ENCODE measurements around the gene IQGAP3. TPM values are rescaled to one million over a fixed set of nuclear protein-coding genes. Genes with fewer than 3 reads are reported as not detected.

IQGAP3 gene
- polyA plus RNA-seq, 4 donors, result 9.6 to 18.8 (median 14.6) TPM

- no peak for DNase-seq (ENCODE audit: low read depth in 4 of 4, low spot score in 2 of 4)
These were observed 73.8 kb downstream of the IQGAP3 start for GRCh38 chr1:156498432-156499193.

GRCh38 chr1:156497743-156498431 is 74.5 kb downstream of the IQGAP3 start:
- DNase-seq (ENCODE audit: low read depth in 4 of 4, low spot score in 2 of 4), result no peak

GRCh38 chr1:156497078-156497742 is 75.2 kb downstream of the IQGAP3 start:
- no peak for DNase-seq (ENCODE audit: low read depth in 4 of 4, low spot score in 2 of 4)

GRCh38 chr1:156496211-156496761 is 76.1 kb downstream of the IQGAP3 start:
- no peak for DNase-seq (ENCODE audit: low read depth in 4 of 4, low spot score in 2 of 4)

DNA sequence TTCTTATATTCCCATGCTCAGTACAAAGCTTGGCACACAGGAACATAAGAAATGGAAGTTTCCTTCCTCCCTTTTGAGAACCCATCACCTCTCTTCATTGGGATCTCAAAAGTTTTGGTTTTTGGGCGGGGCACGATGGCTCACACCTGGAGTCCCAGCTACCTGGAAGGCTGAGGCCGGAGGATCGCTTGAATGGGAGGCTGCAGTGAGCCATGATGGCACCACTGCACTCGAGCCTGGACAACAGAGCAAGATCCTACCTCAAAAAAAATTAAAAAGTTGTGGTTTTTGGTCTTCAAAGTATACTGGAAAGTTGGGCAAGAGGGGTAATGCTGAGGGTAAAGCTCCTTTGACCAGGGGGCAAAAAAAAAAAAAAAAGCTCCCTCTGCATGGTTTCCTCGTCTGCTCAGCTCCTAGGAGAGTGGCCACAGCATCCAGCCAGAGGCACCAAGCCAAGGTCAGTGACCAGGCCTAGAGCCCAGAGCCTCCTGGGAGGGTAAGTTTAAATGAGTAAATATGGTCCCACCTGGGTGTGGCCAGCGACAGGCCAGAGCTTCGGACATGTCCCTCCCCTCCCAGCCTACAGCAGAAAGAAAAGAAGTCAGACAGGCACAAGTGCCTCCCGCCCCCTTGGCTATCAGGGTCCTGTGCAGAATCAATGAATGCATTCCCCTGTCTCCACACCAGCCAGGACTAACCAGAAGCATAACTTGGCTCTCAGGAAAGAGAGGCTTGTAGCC is 76.8 kb downstream of the IQGAP3 start:
- no peak for DNase-seq (ENCODE audit: low read depth in 4 of 4, low spot score in 2 of 4)

GRCh38 chr1:156494309-156494895 is 78.0 kb downstream of the IQGAP3 start:
- DNase-seq (ENCODE audit: low read depth in 4 of 4, low spot score in 2 of 4), result no peak

- DNase-seq (ENCODE audit: low read depth in 4 of 4, low spot score in 2 of 4), result no peak
These were observed 78.6 kb downstream of the IQGAP3 start for GRCh38 chr1:156493742-156494141.

GRCh38 chr1:156493154-156493631 is 79.2 kb downstream of the IQGAP3 start:
- no peak for DNase-seq (ENCODE audit: low read depth in 4 of 4, low spot score in 2 of 4)

GRCh38 chr1:156492591-156493080 is 79.7 kb downstream of the IQGAP3 start:
- DNase-seq (ENCODE audit: low read depth in 4 of 4, low spot score in 2 of 4), result no peak

DNA sequence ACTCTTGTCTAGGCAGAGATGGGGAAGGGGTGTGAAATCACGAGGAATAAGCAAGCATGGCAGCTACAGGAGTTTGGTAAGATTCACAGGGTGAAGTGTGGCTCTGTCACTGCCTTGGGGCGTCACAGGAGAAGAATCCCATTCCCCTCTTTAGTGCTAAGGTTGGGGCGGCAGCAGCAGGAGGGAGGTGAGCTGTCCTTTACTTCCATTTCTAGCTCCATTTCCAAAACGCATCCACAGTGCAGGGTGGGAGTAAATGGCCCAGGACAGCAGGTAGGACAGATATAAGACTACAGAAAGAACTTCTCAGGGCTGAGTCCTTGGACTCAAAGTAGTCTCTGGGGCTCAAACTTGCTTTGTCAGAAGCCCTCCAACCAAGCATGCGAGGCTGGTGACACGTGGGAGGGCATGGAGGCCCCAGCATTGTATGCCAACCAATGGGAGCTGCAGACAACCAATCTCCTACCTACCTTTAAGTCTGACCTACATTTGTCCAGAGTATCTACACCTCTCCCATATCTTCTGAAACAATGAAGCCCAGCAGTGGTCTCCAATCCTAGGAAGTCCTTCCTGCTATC is 80.3 kb downstream of the IQGAP3 start:
- DNase-seq (ENCODE audit: low read depth in 4 of 4, low spot score in 2 of 4), result no peak

DNA sequence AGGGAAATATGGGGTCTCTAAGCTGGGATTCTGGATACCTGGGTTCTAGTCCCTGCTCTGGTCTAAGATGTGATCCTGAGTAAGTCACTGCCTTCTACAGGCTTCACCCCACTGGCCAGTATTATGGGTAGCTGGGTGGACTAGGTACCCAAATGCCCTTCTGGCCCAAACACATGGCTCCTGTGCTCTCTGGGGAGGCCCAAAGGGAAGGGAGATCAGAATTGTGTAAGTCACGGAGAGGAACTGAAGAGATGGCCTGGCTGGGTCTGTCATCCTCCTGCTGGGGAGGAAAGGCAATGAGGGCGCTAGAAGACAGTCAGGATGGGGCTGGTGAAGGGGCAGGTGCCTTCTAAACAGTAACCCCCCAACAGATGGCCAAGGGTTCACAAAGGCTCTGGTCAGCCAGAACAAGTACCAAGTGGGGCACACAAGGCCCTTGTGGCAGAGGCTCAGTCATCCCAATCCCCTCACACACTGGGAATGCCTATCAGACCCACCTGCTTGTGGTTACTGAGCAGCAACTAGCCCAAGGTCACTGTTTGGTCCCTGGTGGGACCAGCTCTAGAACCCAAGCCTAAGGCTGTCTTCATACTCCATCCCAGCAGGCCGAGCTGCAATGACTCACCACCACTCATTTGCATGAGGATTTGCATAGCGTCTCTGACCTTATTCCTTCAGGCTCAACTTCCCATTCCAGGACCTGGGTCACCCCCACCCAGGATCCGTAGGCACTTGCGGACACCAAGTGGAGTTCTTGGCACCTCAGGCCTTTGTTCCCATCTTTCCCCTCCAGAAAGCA is 81.0 kb downstream of the IQGAP3 start:
- no peak for DNase-seq (ENCODE audit: low read depth in 4 of 4, low spot score in 2 of 4)

DNA sequence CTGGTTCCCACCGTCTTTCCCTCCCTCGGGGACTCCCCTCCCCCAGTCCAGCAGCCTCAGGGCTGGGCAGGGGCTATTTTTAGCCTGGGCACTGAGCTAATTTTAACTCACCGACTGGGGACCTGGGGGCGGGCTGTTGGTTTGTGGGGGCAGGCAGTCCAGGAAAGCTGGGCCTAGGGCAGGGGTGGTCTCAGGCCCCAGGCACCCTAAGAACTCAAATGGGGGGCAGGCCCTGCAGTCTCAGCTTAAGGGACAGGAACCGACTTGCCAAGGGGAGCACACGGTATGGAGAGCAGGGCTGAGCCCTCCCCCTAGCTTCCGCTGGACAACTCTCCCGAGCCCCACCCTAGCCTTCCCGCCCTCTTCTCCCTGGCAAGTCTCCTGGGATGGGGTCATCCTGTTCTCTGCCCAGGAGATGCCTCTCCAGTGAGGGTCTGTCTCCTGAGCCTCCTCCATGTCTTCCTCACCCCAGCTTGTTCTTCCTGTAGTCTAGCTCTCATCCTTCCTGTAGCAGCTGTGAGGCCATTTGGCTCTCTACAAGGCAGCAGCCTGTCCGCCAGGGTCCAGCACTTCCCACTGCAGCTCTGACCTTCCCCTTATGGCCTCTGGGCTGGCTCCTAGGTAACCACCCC is 81.8 kb downstream of the IQGAP3 start:
- no peak for DNase-seq (ENCODE audit: low read depth in 4 of 4, low spot score in 2 of 4)

GRCh38 chr1:156489935-156490293 is 82.5 kb downstream of the IQGAP3 start:
- DNase-seq (ENCODE audit: low read depth in 4 of 4, low spot score in 2 of 4), result no peak

GRCh38 chr1:156489166-156489934 is 83.0 kb downstream of the IQGAP3 start:
- no peak for DNase-seq (ENCODE audit: low read depth in 4 of 4, low spot score in 2 of 4)

DNA sequence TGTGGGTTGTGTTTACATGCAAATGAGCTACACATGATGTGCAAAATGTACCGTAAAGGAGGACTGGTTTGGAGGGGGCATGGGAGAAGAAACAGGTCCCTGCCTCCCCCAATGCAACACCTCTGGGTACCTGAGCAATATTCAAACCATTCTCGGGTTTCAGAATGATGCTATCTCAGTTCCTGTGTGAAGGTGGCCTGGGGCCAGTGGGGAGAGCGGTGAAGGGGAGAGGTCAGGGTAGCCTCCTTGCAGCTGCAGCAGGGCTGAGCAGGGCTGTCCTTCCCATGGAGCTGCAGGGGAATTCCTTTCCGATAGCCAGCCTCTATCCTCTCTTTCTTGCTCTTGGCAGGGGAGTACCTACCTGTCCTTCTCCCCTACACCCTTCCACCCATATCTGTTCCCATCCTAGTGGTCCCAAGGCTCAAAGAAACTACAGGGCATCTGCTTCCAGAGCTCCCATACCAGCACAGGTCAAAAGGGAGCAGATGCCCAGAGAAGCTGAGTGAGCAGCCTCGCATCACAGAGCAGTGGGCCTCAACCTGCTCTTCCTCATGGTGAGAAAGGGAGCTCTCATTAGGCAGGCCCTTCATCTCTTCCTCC is 83.7 kb downstream of the IQGAP3 start:
- DNase-seq (ENCODE audit: low read depth in 4 of 4, low spot score in 2 of 4), result no peak

GRCh38 chr1:156487862-156488261 is 84.5 kb downstream of the IQGAP3 start:
- no peak for DNase-seq (ENCODE audit: low read depth in 4 of 4, low spot score in 2 of 4)

All from left renal cortex interstitium (tissue), 4 donors.